Keratinocyte (primary cell): ENCODE data around the gene SH2D2A.

Experiments
- CTCF ChIP-seq, 3 experiments: IDR thresholded peaks in 1 of 3; conservative IDR thresholded peaks in 1 of 3; optimal IDR thresholded peaks in 1 of 3; 2 replicates in 2 of 3; 3 replicates in 1 of 3; pipeline versions ENCODE3 to v1.5.1; 2011; ENCODE audit warnings: low read length in 3 of 3, mild to moderate bottlenecking in 3 of 3, moderate library complexity in 2 of 3, control low read depth in 1 of 3, inconsistent platforms in 1 of 3; ENCODE audit not compliant: insufficient read depth in 2 of 3; ENCODE audit errors: extremely low read depth in 1 of 3
- EZH2 ChIP-seq: IDR thresholded peaks from one replicate; pipeline ENCODE4 v1.6.1; 2012; ENCODE audit warnings: inconsistent platforms, mild to moderate bottlenecking, low read length, moderate library complexity

GRCh38 chr1:156859523-156860112, 43.0 kb upstream of the SH2D2A start:
- TF ChIP-seq CTCF (optimal IDR thresholded peaks at IDR 0.05 in 1 of 3, IDR thresholded peaks at IDR 0.05 in 1 of 3, conservative IDR thresholded peaks at IDR 0.05 in 1 of 3; ENCODE audit: extremely low read depth in 1 of 3, insufficient read depth in 2 of 3, low read length in 3 of 3): no peak
- TF ChIP-seq EZH2: peak; percentile 84
